Activated CD4-positive, alpha-beta T cell treated with anti-CD3 and anti-CD28 coated beads, Interleukin-2, amount 10 ng/mL, durations not matched to agents 7 days and 5 days (primary cell): ENCODE measurements around the gene TIMM10B. TPM values are rescaled to one million over a fixed set of nuclear protein-coding genes. Genes with fewer than 3 reads are reported as not detected.
A peak's percentile ranks its signal among the peaks of the same experiment; 100 is the strongest.

Experiments used
- CTCF ChIA-PET: fragments of 350-600 bp; sonication (Branson Sonifier 250); formaldehyde crosslinking; loops from one replicate; lab custom pipeline; 2021; ENCODE audit warnings: antibody characterized with exemption; lab: Charles Lee
- POLR2A ChIA-PET: fragments of 350-600 bp; sonication (Branson Sonifier 250); formaldehyde crosslinking; loops from one replicate; lab custom pipeline; 2021; ENCODE audit warnings: antibody characterized with exemption; lab: Charles Lee
- DNase-seq: peaks from one replicate; pipeline ENCODE4 v3.0.0-alpha.2; 2020
- H3K27ac Mint-ChIP-seq: one replicate; pipeline ENCODE4 v1.8.0; 2021; ENCODE audit warnings: mild to moderate bottlenecking, moderate library complexity, mixed read lengths
- H3K27me3 Mint-ChIP-seq: one replicate; pipeline ENCODE4 v1.8.0; 2021; ENCODE audit warnings: mixed read lengths
- H3K36me3 Mint-ChIP-seq: one replicate; pipeline ENCODE4 v1.8.0; 2021; ENCODE audit warnings: low read depth, mixed read lengths
- H3K4me1 Mint-ChIP-seq: one replicate; pipeline ENCODE4 v1.8.0; 2021; ENCODE audit warnings: mixed read lengths
- H3K4me3 Mint-ChIP-seq: one replicate; pipeline ENCODE4 v1.8.0; 2021; ENCODE audit warnings: mild to moderate bottlenecking, moderate library complexity, mixed read lengths
- H3K9me3 Mint-ChIP-seq: one replicate; pipeline ENCODE4 v1.8.0; 2021; ENCODE audit warnings: mixed read lengths
- total RNA-seq, 2 experiments: library from RNA; stranded (reverse); gene quantifications; one replicate each; pipeline ENCODE4 v1.2.3, GENCODE V29; 2021

TIMM10B gene
- total RNA-seq, 2 experiments from 2014 or later, result 25.6 to 27.0 TPM

- no peak for DNase-seq
- no peak overlapping the region for H3K4me3 Mint-ChIP-seq
- H3K27ac Mint-ChIP-seq, result no peak overlapping the region
- POLR2A ChIA-PET, result no interaction called here
- H3K9me3 Mint-ChIP-seq, result no peaks in the 10 kb centered on the region
- H3K4me1 Mint-ChIP-seq, result peaks cover 30% of the 10 kb centered on the region
- CTCF ChIA-PET, result interaction anchor here (0.9 to 2.0 kb wide), 4 partner anchors 10 to 150 kb away, joined by 3 to 4 read pairs (median 4); no protein-coding TSS in a partner anchor
- peaks cover 27% of the 10 kb centered on the region for H3K36me3 Mint-ChIP-seq
- H3K27me3 Mint-ChIP-seq, result no peaks in the 10 kb centered on the region
Observed at GRCh38 chr11:6529266-6529665, 48.0 kb downstream of the TIMM10B start.

- ChIA-PET POLR2A (no interaction called here), CTCF (interaction anchor here (0.6 to 1.6 kb wide), 24 partner anchors 9 to 983 kb away, joined by 3 to 12 read pairs (median 3); partner anchors contain the start of genes DNHD1, ILK, MRPL17 and PPFIBP2)
- Mint-ChIP-seq H3K4me1 (peaks cover 18% of the 10 kb centered on the region), H3K27ac (no peak overlapping the region), H3K9me3 (no peaks in the 10 kb centered on the region), H3K36me3 (peaks cover 17% of the 10 kb centered on the region), H3K27me3 (no peaks in the 10 kb centered on the region), H3K4me3 (no peak overlapping the region)
- DNase-seq, result no peak
Observed at GRCh38 chr11:6530848-6531247, 49.5 kb downstream of the TIMM10B start.

- Mint-ChIP-seq H3K9me3 (no peaks in the 10 kb centered on the region), H3K27ac (no peak overlapping the region), H3K4me1 (peaks cover 14% of the 10 kb centered on the region), H3K4me3 (no peak overlapping the region), H3K27me3 (no peaks in the 10 kb centered on the region), H3K36me3 (peaks cover 12% of the 10 kb centered on the region)
- POLR2A ChIA-PET, result no interaction called here
- CTCF ChIA-PET, result interaction anchor here (0.6 to 1.6 kb wide), 25 partner anchors 9 to 982 kb away, joined by 3 to 12 read pairs (median 3); partner anchors contain the start of genes DNHD1, ILK, MRPL17 and PPFIBP2
- DNase-seq, result peak; percentile 54
Observed at GRCh38 chr11:6531267-6531752, 50.0 kb downstream of the TIMM10B start.

Other genes with a start within 250 kb of the TIMM10B start
- 10 to 100 TPM; 22.2 to 24.5 TPM for gene FHIP1B, start 246.9 kb upstream of the TIMM10B start, total RNA-seq
- under 1 TPM in 1 of 2 experiments, not detected in 1; 0.17 TPM for gene CNGA4, start 242.4 kb upstream of the TIMM10B start, total RNA-seq
- not detected for gene CCKBR, start 221.7 kb upstream of the TIMM10B start, total RNA-seq
- gene CAVIN3, start 161.0 kb upstream of the TIMM10B start, total RNA-seq, result 1 to 10 TPM; 1.9 to 2.7 TPM
- 10 to 100 TPM; 46.1 to 53.6 TPM for gene SMPD1, start 91.0 kb upstream of the TIMM10B start, total RNA-seq
- 10 to 100 TPM; 58.2 to 61.3 TPM for gene APBB1, start 62.4 kb upstream of the TIMM10B start, total RNA-seq
- gene HPX, start 40.5 kb upstream of the TIMM10B start, total RNA-seq, result under 1 TPM in 1 of 2 experiments, not detected in 1; 0.35 TPM
- gene TRIM3, start 7.6 kb upstream of the TIMM10B start, total RNA-seq, result 1 to 10 TPM; 6.8 to 8.4 TPM
- gene ARFIP2, start 170 bp upstream of the TIMM10B start, total RNA-seq, result 10 to 100 TPM; 39.0 to 40.6 TPM
- 10 to 100 TPM; 15.8 to 18.0 TPM for gene DNHD1, start 15.8 kb downstream of the TIMM10B start, total RNA-seq
- 10 to 100 TPM; 23.0 to 27.1 TPM for gene RRP8, start 122.1 kb downstream of the TIMM10B start, total RNA-seq
- gene ILK, start 122.3 kb downstream of the TIMM10B start, total RNA-seq, result 100 to 1,000 TPM; 155 to 163 TPM
- gene TAF10, start 130.7 kb downstream of the TIMM10B start, total RNA-seq, result 100 to 1,000 TPM; 138 to 156 TPM
- gene TPP1, start 137.9 kb downstream of the TIMM10B start, total RNA-seq, result 100 to 1,000 TPM in 1 of 2 experiments, 10 to 100 TPM in 1; 90.1 to 105 TPM
- under 1 TPM; 0.35 to 0.40 TPM for gene DCHS1, start 174.3 kb downstream of the TIMM10B start, total RNA-seq
- 10 to 100 TPM; 50.0 to 56.0 TPM for gene MRPL17, start 201.8 kb downstream of the TIMM10B start, total RNA-seq